Left lobe of liver (tissue), 2 donors: ENCODE results near the gene MFSD6. TPM values are rescaled to one million over a fixed set of nuclear protein-coding genes. Genes with fewer than 3 reads are reported as not detected.
"Not testable (repeated sequence)": the region's sequence is repeated elsewhere in the genome, so short reads cannot be mapped to it uniquely, and the experiment has no call there.

Experiments
- ATAC-seq: fragments of 200-7000 bp; cut with Tn5 transposase; one replicate; pipeline ENCODE4 v1.9.1; 2020; ENCODE audit warnings: mild to moderate bottlenecking, moderate library complexity
- DNase-seq: peaks from one replicate; pipeline ENCODE4 v3.0.0-alpha.2; 2020; ENCODE audit warnings: low spot score
- total RNA-seq: library from RNA; stranded (reverse); gene quantifications from one replicate; pipeline ENCODE4 v1.2.1, GENCODE V29; 2021
- donor health status: DM: no; HTN: no; CAD: no; lungs with moderate emphysema.
- donor health status: DM: no; HTN: yes; CAD: no.

Gene MFSD6
- total RNA-seq, 1 donor from 2014 or later, result 1.9 TPM

- ATAC-seq, result no peak
Measured at GRCh38 chr2:190404487-190404886, 3.7 kb upstream of the MFSD6 start.

GRCh38 chr2:190405070-190405469 is 3.1 kb upstream of the MFSD6 start:
- ATAC-seq, result no peak
- DNase-seq, result no peak

More at GRCh38 chr2:190404487-190404886, 3.7 kb upstream of the MFSD6 start:
- no peak for DNase-seq

- no peak for DNase-seq
Measured at GRCh38 chr2:190405995-190406394, 2.2 kb upstream of the MFSD6 start.

GRCh38 chr2:190406805-190407204 is 1.4 kb upstream of the MFSD6 start:
- DNase-seq, result no peak
- ATAC-seq, result no peak

More at GRCh38 chr2:190405995-190406394, 2.2 kb upstream of the MFSD6 start:
- ATAC-seq, result no peak

GRCh38 chr2:190407246-190407661 is 901 bp upstream of the MFSD6 start:
- ATAC-seq (no peak), DNase-seq (no peak)

GRCh38 chr2:190408538-190409271 is 550 bp downstream of the MFSD6 start:
- peak; percentile 49 for DNase-seq
- peak; percentile 61 for ATAC-seq

GRCh38 chr2:190409616-190410015 is 1.5 kb downstream of the MFSD6 start:
- no peak for DNase-seq
- no peak for ATAC-seq

GRCh38 chr2:190410166-190410565 is 2.0 kb downstream of the MFSD6 start:
- ATAC-seq, result no peak
- no peak for DNase-seq

GRCh38 chr2:190412966-190413365 is 4.8 kb downstream of the MFSD6 start:
- no peak for ATAC-seq
- no peak for DNase-seq

- ATAC-seq (no peak), DNase-seq (no peak)
Measured at GRCh38 chr2:190413421-190413820, 5.3 kb downstream of the MFSD6 start.

GRCh38 chr2:190415251-190415650 is 7.1 kb downstream of the MFSD6 start:
- no peak for ATAC-seq
- DNase-seq, result no peak

GRCh38 chr2:190415794-190416775 is 7.9 kb downstream of the MFSD6 start:
- ATAC-seq, result no peak
- no peak for DNase-seq

- ATAC-seq (no peak), DNase-seq (no peak)
Measured at GRCh38 chr2:190417045-190417842, 9.1 kb downstream of the MFSD6 start.

GRCh38 chr2:190418727-190419126 is 10.6 kb downstream of the MFSD6 start:
- ATAC-seq, result no peak

GRCh38 chr2:190420801-190421200 is 12.6 kb downstream of the MFSD6 start:
- ATAC-seq (no peak), DNase-seq (no peak)

More at GRCh38 chr2:190418727-190419126, 10.6 kb downstream of the MFSD6 start:
- DNase-seq, result no peak

- ATAC-seq (no peak), DNase-seq (no peak)
Measured at GRCh38 chr2:190425221-190425866, 17.2 kb downstream of the MFSD6 start.

GRCh38 chr2:190425883-190426658 is 17.9 kb downstream of the MFSD6 start:
- DNase-seq (no peak), ATAC-seq (no peak)

- DNase-seq, ATAC-seq: not testable (repeated sequence)
Measured at GRCh38 chr2:190430866-190431265, 22.7 kb downstream of the MFSD6 start.

- DNase-seq (no peak), ATAC-seq (peak; percentile 32)
Measured at GRCh38 chr2:190431907-190432306, 23.8 kb downstream of the MFSD6 start.
